Ovary (tissue), 9 donors: ENCODE results near the gene GRIK3. TPM values are rescaled to one million over a fixed set of nuclear protein-coding genes. Genes with fewer than 3 reads are reported as not detected.

Experiments used
- DNase-seq, 5 donors: peaks; one replicate each; pipeline ENCODE4 v3.0.0-alpha.2; 2019 to 2020
- H3K27ac ChIP-seq, 2 donors: fragments of 200-600 bp; one replicate each; pipeline versions ENCODE4 v1.5.1 to v1.8.0; 2019 to 2022
- H3K27me3 ChIP-seq: fragments of 200-600 bp; one replicate; pipeline ENCODE4 v1.8.0; 2022
- H3K36me3 ChIP-seq: fragments of 200-600 bp; sonication (generic); one replicate; pipeline ENCODE4 v1.5.1; 2019
- H3K4me1 ChIP-seq: one replicate; pipeline ENCODE4 v1.8.1; 2013; ENCODE audit warnings: mild to moderate bottlenecking, moderate library complexity; ENCODE audit not compliant: insufficient read depth
- H3K4me3 ChIP-seq: fragments of 200-600 bp; sonication (generic); one replicate; pipeline ENCODE4 v1.5.1; 2017
- H3K9me3 ChIP-seq, 2 donors: fragments of 200-600 bp in 1 of 2; sonication (generic) in 1 of 2; one replicate each; pipeline versions ENCODE4 v1.5.1 to v1.8.1; 2013 to 2019; ENCODE audit warnings: mild to moderate bottlenecking in 1 of 2, moderate library complexity in 1 of 2
- CTCF ChIP-seq, 3 donors: fragments of 450-650 bp in 2 of 3; fragments of 200-600 bp in 1 of 3; IDR thresholded peaks; one replicate each; pipeline versions ENCODE4 v1.5.1 to v1.8.0; 2016 to 2022; ENCODE audit warnings: antibody characterized with exemption in 3 of 3, mild to moderate bottlenecking in 1 of 3
- EP300 ChIP-seq: sonication (generic); formaldehyde crosslinking; IDR thresholded peaks from one replicate; pipeline ENCODE4 v1.6.1; 2017; ENCODE audit warnings: antibody characterized with exemption
- POLR2A ChIP-seq: fragments of 450-650 bp; IDR thresholded peaks from one replicate; pipeline ENCODE4 v1.6.1; 2017; ENCODE audit warnings: antibody characterized with exemption, mild to moderate bottlenecking, moderate library complexity
- WGBS, 3 donors: extraction: QIAGEN DNeasy Blood & Tissue Kit in 1 of 3; methylation state at CpG; one replicate each; pipeline versions ENCODE4 v1.1.5 to v1.1.7; 2013 to 2017; 5-methylcytosine and 5-hydroxymethylcytosine counted together
- intact Hi-C, 4 donors: fragments of 100-400 bp; cut with DNase I; formaldehyde crosslinking; loops; one replicate each; pipeline versions ENCODE4 v1.11.0 to v1.15.1; 2022 to 2023
- polyA plus RNA-seq, 2 donors: library from polyadenylated mRNA; stranded (reverse); fragments of 200-250 nt in 1 of 2; fragments of 350-450 nt in 1 of 2; fragmentation: Illumina TruSeq in 1 of 2; extraction: RNeasy Lipid Tissue Mini Kit (QIAGEN cat#74804) in 1 of 2; gene quantifications; one replicate each; pipeline ENCODE4 v1.2.3, GENCODE V29; 2013 to 2014
- total RNA-seq, 7 donors: library from RNA; depleted of rRNA in 2 of 7; stranded (reverse); fragments of >200 nt in 2 of 7; fragmentation: NEBNext Ultra II Directional in 3 of 7; extraction: Animal tissue kit (Norgen Biotek cat#: 25700) in 3 of 7; gene quantifications; one replicate each; pipeline versions ENCODE4 v1.1.0 to v1.2.4, GENCODE V29; 2016 to 2023
- donor health status: DM: no; HTN: no; CAD: no; lungs with moderate emphysema.
- donor health status: DM: no; HTN: no; CAD: no.
- donor health status: Bipolar disorder and iron deficiency.
- donor health status: DM: yes; HTN: yes; CAD: no.
- donor health status: DM: no; HTN: no; CAD: no.
- donor health status: DM: yes; HTN: yes; CAD: no.

Gene GRIK3
- total and polyA plus RNA-seq, 9 donors = 0.11 to 0.97 (median 0.32) TPM; not detected in 2

DNA sequence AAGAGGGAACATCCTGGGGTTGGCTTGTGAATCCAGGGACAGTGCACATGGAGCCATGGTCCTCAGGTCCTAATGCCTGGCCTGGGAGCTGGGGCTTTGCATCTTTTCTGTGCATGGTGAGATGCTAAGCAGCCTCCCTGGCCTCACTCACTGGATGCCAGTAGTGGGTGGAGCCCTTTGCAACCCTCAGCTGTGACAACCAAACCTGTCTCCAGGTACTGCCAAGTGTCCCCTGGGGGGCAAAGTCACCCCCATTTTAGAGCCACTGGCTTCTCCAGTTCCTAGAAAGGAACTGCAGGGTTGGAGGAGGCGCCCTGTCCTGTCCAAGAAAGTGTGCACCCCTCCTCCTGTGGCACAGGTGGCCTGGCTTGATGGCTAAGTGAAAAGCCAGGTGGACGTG lies 44.6 kb upstream of the GRIK3 start:
- intact Hi-C loops = no loop called here
- H3K4me3 ChIP-seq = no peak overlapping the region
- H3K9me3 ChIP-seq = no peaks in the 10 kb centered on the region
- H3K27me3 ChIP-seq = no peaks in the 10 kb centered on the region
- H3K27ac ChIP-seq = no peak overlapping the region
- no peaks in the 10 kb centered on the region for H3K36me3 ChIP-seq
- 66 to 87% (median 74%) methylated on average over 2 of the region's 2 CpGs for WGBS, 3 donors
- TF ChIP-seq CTCF (IDR thresholded peaks at IDR 0.05) (no peak), POLR2A (no peak), EP300 (no peak)
- H3K4me1 ChIP-seq = no peaks in the 10 kb centered on the region
- no peak for DNase-seq

DNA sequence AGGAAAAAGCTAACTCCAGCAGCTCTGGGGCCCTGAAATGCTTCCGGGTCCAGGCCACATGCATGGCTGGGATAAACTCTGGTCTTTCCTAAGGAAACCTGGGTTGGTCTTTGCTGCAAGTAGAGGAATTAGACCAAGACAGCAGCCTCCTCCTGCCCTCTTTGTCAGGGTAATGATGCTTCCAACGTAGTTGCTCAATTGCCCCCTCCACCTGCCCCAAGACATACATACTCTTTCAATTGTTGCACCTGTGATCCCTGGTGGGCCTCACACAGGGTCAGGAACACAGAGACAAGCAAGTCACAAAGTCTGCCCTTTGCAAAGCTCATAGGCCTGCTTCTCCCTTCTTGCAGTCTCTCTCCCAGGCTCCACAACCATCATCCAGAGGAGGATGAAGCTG lies 41.9 kb upstream of the GRIK3 start:
- intact Hi-C loops = no loop called here
- Histone ChIP-seq H3K36me3 (no peaks in the 10 kb centered on the region), H3K27me3 (no peaks in the 10 kb centered on the region), H3K27ac (no peak overlapping the region), H3K4me1 (no peaks in the 10 kb centered on the region), H3K4me3 (no peak overlapping the region), H3K9me3 (no peaks in the 10 kb centered on the region)
- TF ChIP-seq POLR2A (no peak), CTCF (IDR thresholded peaks at IDR 0.05) (no peak), EP300 (no peak)
- WGBS, 3 donors = 59 to 71% (median 67%) methylated on average over 2 of the region's 2 CpGs
- DNase-seq = no peak

- Histone ChIP-seq H3K4me1 (no peaks in the 10 kb centered on the region), H3K36me3 (no peaks in the 10 kb centered on the region), H3K4me3 (no peak overlapping the region), H3K27me3 (no peaks in the 10 kb centered on the region), H3K27ac (no peak overlapping the region), H3K9me3 (no peaks in the 10 kb centered on the region)
- intact Hi-C loops = no loop called here
- WGBS, 3 donors = 48 to 55% (median 48%) methylated on average over 9 of the region's 9 CpGs
- TF ChIP-seq EP300 (no peak), CTCF (IDR thresholded peaks at IDR 0.05) (no peak), POLR2A (no peak)
- DNase-seq = no peak
These were observed 39.6 kb upstream of the GRIK3 start for GRCh38 chr1:37073854-37074379.

GRCh38 chr1:37073152-37073853 lies 39.0 kb upstream of the GRIK3 start:
- intact Hi-C loops = no loop called here
- Histone ChIP-seq H3K9me3 (no peaks in the 10 kb centered on the region), H3K27ac (no peak overlapping the region), H3K36me3 (no peaks in the 10 kb centered on the region), H3K27me3 (no peaks in the 10 kb centered on the region), H3K4me3 (no peak overlapping the region), H3K4me1 (no peaks in the 10 kb centered on the region)
- WGBS, 3 donors = 47 to 55% (median 50%) methylated on average over 9 of the region's 9 CpGs
- DNase-seq = no peak
- TF ChIP-seq EP300 (no peak), POLR2A (no peak), CTCF (IDR thresholded peaks at IDR 0.05) (no peak)
